Endothelial cell of umbilical vein (primary cell): ENCODE data around the gene LMNB1. TPM values are rescaled to one million over a fixed set of nuclear protein-coding genes. Genes with fewer than 3 reads are reported as not detected.

Experiments used
- BruUV-seq: library from RNA; stranded (reverse); fragments of 400-500 nt; replicated peaks from 2 replicates; lab custom pipeline; 2021; lab: Mats Ljungman, UMichigan
- CTCF ChIA-PET: fragments of 300-600, 350-600 bp; sonication (Branson Sonifier 250); formaldehyde crosslinking; loops from one replicate; lab custom pipeline; 2021; ENCODE audit warnings: antibody characterized with exemption, inconsistent platforms; lab: Charles Lee
- POLR2A ChIA-PET: fragments of 300-600, 350-600 bp; sonication (Branson Sonifier 250); formaldehyde crosslinking; loops from one replicate; lab custom pipeline; 2021; ENCODE audit warnings: antibody characterized with exemption, inconsistent platforms; lab: Charles Lee
- DNase-seq: peaks from one replicate; pipeline ENCODE4 v3.0.0-alpha.2; 2011; ENCODE audit warnings: low read depth, low spot score
- FAIRE-seq: peaks from 2 replicates; lab custom pipeline; 2011; peaks lifted over from hg19 to GRCh38; lab: Jason Lieb, UNC
- H2AFZ ChIP-seq: 2 replicates; pipeline ENCODE4 v1.6.0; 2012; ENCODE audit warnings: low read depth, low read length, control low read depth, inconsistent platforms
- H3K27ac ChIP-seq: 2 replicates; pipeline ENCODE4 v1.5.1; 2011; ENCODE audit warnings: low read depth, mild to moderate bottlenecking, control low read depth, low read length, moderate library complexity; ENCODE audit not compliant: insufficient read depth
- H3K27me3 ChIP-seq, 2 experiments: 2 replicates each; pipeline versions ENCODE4 v1.6.0 to v1.6.1; 2011; ENCODE audit warnings: low read length in 2 of 2, mixed read lengths in 1 of 2; ENCODE audit not compliant: control insufficient read depth in 2 of 2, insufficient read depth in 2 of 2
- H3K36me3 ChIP-seq, 2 experiments: 2 replicates in 1 of 2; 3 replicates in 1 of 2; pipeline ENCODE4 v1.5.1; 2011; ENCODE audit warnings: low read length in 2 of 2, mild to moderate bottlenecking in 1 of 2, moderate library complexity in 1 of 2; ENCODE audit not compliant: control insufficient read depth in 2 of 2, insufficient read depth in 2 of 2; ENCODE audit errors: extremely low read depth in 1 of 2
- H3K4me1 ChIP-seq: 3 replicates; pipeline ENCODE4 v1.5.1; 2011; ENCODE audit warnings: mild to moderate bottlenecking, low read length; ENCODE audit not compliant: control insufficient read depth, insufficient read depth; ENCODE audit errors: extremely low read depth
- H3K4me2 ChIP-seq: 2 replicates; pipeline ENCODE4 v1.6.1; 2011; ENCODE audit warnings: low read length, control low read depth, mixed read lengths; ENCODE audit not compliant: insufficient read depth
- H3K4me3 ChIP-seq, 3 experiments: fragments of 200-600 bp in 1 of 3; sonication (generic), shearing (Covaris generic) in 1 of 3; replicated peaks in 1 of 3; 2 replicates each; pipeline ENCODE4 v1.5.1; 2011 to 2016; ENCODE audit warnings: control low read depth in 3 of 3, low read length in 3 of 3, mild to moderate bottlenecking in 2 of 3, inconsistent platforms in 1 of 3, low read depth in 1 of 3, moderate library complexity in 1 of 3; ENCODE audit not compliant: insufficient read depth in 1 of 3
- H3K79me2 ChIP-seq: 2 replicates; pipeline ENCODE4 v1.6.0; 2012; ENCODE audit warnings: low read length, inconsistent platforms; ENCODE audit not compliant: control insufficient read depth, insufficient read depth
- H3K9ac ChIP-seq: replicated peaks from 2 replicates; pipeline ENCODE3; 2011; ENCODE audit warnings: low read length, control low read depth; ENCODE audit not compliant: insufficient read depth; ENCODE audit errors: extremely low read depth
- H3K9me1 ChIP-seq: replicated peaks from 3 replicates; pipeline ENCODE4 v1.6.0; 2011; ENCODE audit warnings: mild to moderate bottlenecking, low read length; ENCODE audit not compliant: control insufficient read depth, insufficient read depth; ENCODE audit errors: extremely low read depth
- H3K9me3 ChIP-seq: replicated peaks from 2 replicates; pipeline ENCODE4 v1.5.1; 2012; ENCODE audit warnings: low read length, inconsistent platforms; ENCODE audit not compliant: control insufficient read depth, insufficient read depth
- H4K20me1 ChIP-seq: replicated peaks from 2 replicates; pipeline ENCODE3; 2011; ENCODE audit warnings: mild to moderate bottlenecking, low read length; ENCODE audit not compliant: control insufficient read depth, insufficient read depth; ENCODE audit errors: extremely low read depth
- CTCF ChIP-seq, 2 donors: IDR thresholded peaks; 1 replicate in 1 of 2; 2 replicates in 1 of 2; pipeline ENCODE4 v1.5.1; 2011; ENCODE audit warnings: low read length in 2 of 2, mild to moderate bottlenecking in 2 of 2, moderate library complexity in 2 of 2, control low read depth in 1 of 2, inconsistent platforms in 1 of 2, low read depth in 1 of 2; ENCODE audit not compliant: insufficient read depth in 1 of 2; ENCODE audit errors: extremely low read depth in 1 of 2
- EZH2 ChIP-seq: IDR thresholded peaks from 2 replicates; pipeline ENCODE4 v1.6.1; 2012; ENCODE audit warnings: borderline replicate concordance, low read depth, mild to moderate bottlenecking, moderate library complexity, low read length, inconsistent platforms; ENCODE audit not compliant: severe bottlenecking
- FOS ChIP-seq: IDR thresholded peaks from 2 replicates; pipeline ENCODE4 v1.6.1; 2011; ENCODE audit warnings: mild to moderate bottlenecking, low read length, moderate library complexity, borderline replicate concordance; ENCODE audit not compliant: insufficient read depth
- GATA2 ChIP-seq: IDR thresholded peaks from 2 replicates; pipeline ENCODE4 v1.7.0; 2011; ENCODE audit warnings: low read depth, mild to moderate bottlenecking, moderate library complexity, mixed read lengths, low read length; ENCODE audit not compliant: insufficient read length, insufficient read depth
- JUN ChIP-seq: IDR thresholded peaks from 2 replicates; pipeline ENCODE4 v1.6.1; 2011; ENCODE audit warnings: borderline replicate concordance, low read depth; ENCODE audit not compliant: insufficient read length, insufficient read depth
- MAX ChIP-seq: IDR thresholded peaks from 2 replicates; pipeline ENCODE4 v1.6.1; 2011; ENCODE audit not compliant: insufficient read depth, insufficient read length
- MYC ChIP-seq: IDR thresholded peaks from one replicate; pipeline ENCODE4 v1.6.1; 2011; ENCODE audit warnings: mild to moderate bottlenecking, low read depth, low read length
- POLR2A ChIP-seq: IDR thresholded peaks from 2 replicates; pipeline ENCODE4 v1.6.1; 2012; ENCODE audit warnings: low read depth, mild to moderate bottlenecking, control low read depth, low read length
- POLR2AphosphoS5 ChIP-seq: IDR thresholded peaks from 2 replicates; pipeline ENCODE4 v1.6.1; 2012; ENCODE audit warnings: low read depth, mild to moderate bottlenecking, control low read depth, low read length, moderate library complexity; ENCODE audit not compliant: insufficient read depth
- dilution Hi-C: fragments of 300-500 bp; cut with MboI; formaldehyde crosslinking; loops from one replicate; pipeline ENCODE4 v1.15.0; 2019; ENCODE audit warnings: low sequenced_read_pairs; ENCODE audit not compliant: extremely low pct_ligation_motif_present
- intact Hi-C: fragments of 100-400 bp; cut with micrococcal nuclease; formaldehyde crosslinking; loops from one replicate; pipeline ENCODE4 v1.10.0; 2022
- polyA plus RNA-seq, 4 experiments: library from polyadenylated mRNA; depleted of rRNA in 3 of 4; stranded (reverse) in 3 of 4; unstranded in 1 of 4; fragments of >200 nt; gene quantifications; 2 replicates each; pipeline versions ENCODE4 v1.2.1 to v1.2.3, GENCODE V29; 2011 to 2012; ENCODE audit warnings: missing spikeins in 1 of 4
- total RNA-seq: library from RNA; stranded (reverse); gene quantifications from 2 replicates; pipeline ENCODE4 v1.2.3, GENCODE V29; 2021

Gene LMNB1
- total and polyA plus RNA-seq, 2 donors (not counting 3 experiments of a cell fraction or from before 2014, with no cell fraction given): 45.2 to 144 TPM

GRCh38 chr5:126878634-126879033, 101.7 kb downstream of the LMNB1 start:
- no peaks in the 10 kb centered on the region for H3K36me3 ChIP-seq
- no peaks in the 10 kb centered on the region for H3K9me3 ChIP-seq
- intact Hi-C loops: no loop called here
- peaks cover 15% of the 10 kb centered on the region for H3K4me1 ChIP-seq
- FAIRE-seq: no peak
- H3K9ac ChIP-seq: no peak overlapping the region
- no peaks in the 10 kb centered on the region for H3K9me1 ChIP-seq
- no peaks in the 10 kb centered on the region for H3K79me2 ChIP-seq
- H2AFZ ChIP-seq: no peak overlapping the region
- no TSS peak for BruUV-seq
- TF ChIP-seq MYC (no peak), MAX (no peak), POLR2AphosphoS5 (no peak), CTCF (IDR thresholded peaks at IDR 0.05; ENCODE audit: extremely low read depth in 1 of 2, insufficient read depth in 1 of 2, low read depth in 1 of 2, low read length in 2 of 2) (no peak), FOS (no peak), POLR2A (no peak), EZH2 (no peak), JUN (no peak), GATA2 (no peak)
- no peaks in the 10 kb centered on the region for H3K27me3 ChIP-seq
- ChIA-PET CTCF (no interaction called here), POLR2A (no interaction called here)
- dilution Hi-C loops: no loop called here
- no peak for DNase-seq
- H3K4me3 ChIP-seq: no peak overlapping the region
- no peaks in the 10 kb centered on the region for H4K20me1 ChIP-seq
- H3K27ac ChIP-seq: no peak overlapping the region
- no peak overlapping the region for H3K4me2 ChIP-seq
